22Rv1 (cell line): ENCODE measurements around the gene MAGI1.

Source experiments
- CTCF ChIP-seq: fragments of 450-650 bp; IDR thresholded peaks from 2 replicates; pipeline ENCODE4 v1.5.1; 2017; ENCODE audit warnings: mild to moderate bottlenecking
- ZFX ChIP-seq: fragments of 450-650 bp; IDR thresholded peaks from 2 replicates; pipeline ENCODE4 v1.6.1; 2017; ENCODE audit warnings: antibody characterized with exemption, borderline replicate concordance

GRCh38 chr3:65503776-65504175 is 534.9 kb downstream of the MAGI1 start:
- TF ChIP-seq CTCF (no peak), ZFX (no peak)
